IPS-20b (cell line): Measurements from ENCODE around the gene FAM3D.
A peak's percentile ranks its signal among the peaks of the same experiment; 100 is the strongest.

Source experiments
- H3K27ac ChIP-seq: one replicate; pipeline ENCODE4 v1.5.1; 2013; ENCODE audit warnings: low read length
- H3K27me3 ChIP-seq: 2 replicates; pipeline ENCODE4 v1.6.1; 2013; ENCODE audit warnings: mild to moderate bottlenecking, low read length, inconsistent platforms; ENCODE audit not compliant: insufficient read depth
- H3K36me3 ChIP-seq: 2 replicates; pipeline ENCODE4 v1.6.1; 2013; ENCODE audit warnings: low read depth, mild to moderate bottlenecking, inconsistent platforms, low read length, moderate library complexity; ENCODE audit not compliant: insufficient read depth
- H3K4me1 ChIP-seq: 2 replicates; pipeline ENCODE4 v1.6.1; 2013; ENCODE audit warnings: mild to moderate bottlenecking, control low read depth, inconsistent platforms, low read length, moderate library complexity; ENCODE audit not compliant: insufficient read depth
- H3K4me3 ChIP-seq: 2 replicates; pipeline ENCODE4 v1.5.1; 2013; ENCODE audit warnings: mild to moderate bottlenecking, low read length, inconsistent platforms
- H3K9ac ChIP-seq: 2 replicates; pipeline ENCODE4 v1.6.1; 2013; ENCODE audit warnings: low read depth, mild to moderate bottlenecking, inconsistent platforms, low read length, moderate library complexity
- H3K9me3 ChIP-seq: 2 replicates; pipeline ENCODE4 v1.6.1; 2013; ENCODE audit warnings: mild to moderate bottlenecking, low read depth, low read length, inconsistent platforms; ENCODE audit not compliant: insufficient read depth

The FAM3D gene

GRCh38 chr3:58604031-58604430 lies 62.5 kb downstream of the FAM3D start:
- H3K4me3 ChIP-seq = no peak overlapping the region
- no peak overlapping the region for H3K27ac ChIP-seq
- no peaks in the 10 kb centered on the region; the same call in 1 of the 2 replicates for H3K27me3 ChIP-seq
- no peaks in the 10 kb centered on the region for H3K36me3 ChIP-seq
- H3K4me1 ChIP-seq = no peaks in the 10 kb centered on the region
- no peaks in the 10 kb centered on the region for H3K9me3 ChIP-seq
- H3K9ac ChIP-seq = no peak overlapping the region

DNA sequence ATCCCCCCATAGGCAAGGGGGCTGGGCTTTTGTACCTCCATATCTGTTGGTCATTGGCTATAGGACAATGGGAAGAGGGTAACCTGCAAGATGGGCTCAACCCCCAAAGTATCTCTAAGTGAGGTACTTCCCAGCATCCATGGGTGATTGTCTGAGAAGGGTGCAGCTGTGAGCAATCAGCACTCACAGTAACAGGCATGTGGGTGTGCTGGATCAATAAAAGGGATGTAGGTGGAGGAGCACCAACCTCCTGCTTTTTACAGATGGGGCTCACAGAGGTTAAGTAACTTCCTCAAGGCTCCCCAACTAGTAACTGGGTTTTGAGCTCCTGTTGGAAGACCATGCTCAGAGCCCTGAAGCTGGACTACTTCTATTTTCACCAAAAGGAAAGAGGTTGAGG lies 63.0 kb downstream of the FAM3D start:
- Histone ChIP-seq H3K4me1 (no peaks in the 10 kb centered on the region), H3K9ac (no peak overlapping the region), H3K27ac (no peak overlapping the region), H3K36me3 (no peaks in the 10 kb centered on the region), H3K27me3 (no peaks in the 10 kb centered on the region; the same call in 1 of the 2 replicates), H3K4me3 (no peak overlapping the region), H3K9me3 (no peaks in the 10 kb centered on the region)

DNA sequence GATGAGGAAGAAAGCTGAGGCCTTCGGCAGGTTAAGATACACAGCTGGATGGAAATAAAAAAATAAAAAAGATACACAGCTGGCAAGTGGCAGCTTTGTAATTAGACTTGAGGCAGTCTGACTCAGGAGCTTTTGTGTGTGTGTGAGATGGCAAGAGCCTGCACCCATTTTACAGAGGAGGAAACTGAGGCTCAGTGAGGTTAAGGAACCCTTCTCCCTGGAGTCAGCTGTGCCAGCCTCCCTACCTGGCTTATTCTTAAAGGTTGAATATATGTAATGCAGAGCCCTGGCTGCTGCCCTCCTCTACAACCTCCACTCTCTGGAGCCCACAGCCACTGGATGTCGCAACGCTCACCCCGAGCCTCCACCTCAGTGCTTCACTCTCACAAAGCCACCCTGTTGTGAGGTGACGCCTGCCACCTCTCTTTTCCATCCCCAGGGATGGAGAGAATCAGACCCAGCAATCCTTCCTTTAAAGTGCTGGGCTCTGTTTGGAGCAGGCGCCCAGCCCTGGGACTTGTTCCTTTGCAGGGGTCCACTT lies 68.7 kb downstream of the FAM3D start:
- Histone ChIP-seq H3K27me3 (no peaks in the 10 kb centered on the region), H3K36me3 (no peaks in the 10 kb centered on the region), H3K9me3 (no peaks in the 10 kb centered on the region), H3K27ac (no peak overlapping the region), H3K4me1 (no peaks in the 10 kb centered on the region), H3K4me3 (no peak overlapping the region), H3K9ac (no peak overlapping the region)

- H3K27ac ChIP-seq = no peak overlapping the region
- no peak overlapping the region for H3K4me3 ChIP-seq
- no peak overlapping the region for H3K9ac ChIP-seq
- H3K36me3 ChIP-seq = no peaks in the 10 kb centered on the region
- H3K27me3 ChIP-seq = no peaks in the 10 kb centered on the region
- H3K4me1 ChIP-seq = no peaks in the 10 kb centered on the region
- H3K9me3 ChIP-seq = no peaks in the 10 kb centered on the region
Measured at GRCh38 chr3:58596834-58597518, 69.6 kb downstream of the FAM3D start.

- no peaks in the 10 kb centered on the region for H3K9me3 ChIP-seq
- H3K36me3 ChIP-seq = no peaks in the 10 kb centered on the region
- no peak overlapping the region for H3K9ac ChIP-seq
- H3K27me3 ChIP-seq = no peaks in the 10 kb centered on the region; the same call in 1 of the 2 replicates
- H3K27ac ChIP-seq = no peak overlapping the region
- H3K4me3 ChIP-seq = no peak overlapping the region
- no peaks in the 10 kb centered on the region for H3K4me1 ChIP-seq
Measured at GRCh38 chr3:58594117-58594516, 72.5 kb downstream of the FAM3D start.

GRCh38 chr3:58591517-58592510 lies 74.8 kb downstream of the FAM3D start:
- Histone ChIP-seq H3K4me3 (no peak overlapping the region), H3K4me1 (no peaks in the 10 kb centered on the region), H3K27ac (no peak overlapping the region), H3K9me3 (no peaks in the 10 kb centered on the region), H3K36me3 (no peaks in the 10 kb centered on the region), H3K9ac (no peak overlapping the region), H3K27me3 (peaks cover 15% of the 10 kb centered on the region)

- Histone ChIP-seq H3K36me3 (no peaks in the 10 kb centered on the region), H3K9ac (no peak overlapping the region), H3K27ac (no peak overlapping the region), H3K4me1 (no peaks in the 10 kb centered on the region), H3K9me3 (no peaks in the 10 kb centered on the region), H3K4me3 (no peak overlapping the region), H3K27me3 (peaks cover 47% of the 10 kb centered on the region)
Measured at GRCh38 chr3:58588030-58588614, 78.5 kb downstream of the FAM3D start.

DNA sequence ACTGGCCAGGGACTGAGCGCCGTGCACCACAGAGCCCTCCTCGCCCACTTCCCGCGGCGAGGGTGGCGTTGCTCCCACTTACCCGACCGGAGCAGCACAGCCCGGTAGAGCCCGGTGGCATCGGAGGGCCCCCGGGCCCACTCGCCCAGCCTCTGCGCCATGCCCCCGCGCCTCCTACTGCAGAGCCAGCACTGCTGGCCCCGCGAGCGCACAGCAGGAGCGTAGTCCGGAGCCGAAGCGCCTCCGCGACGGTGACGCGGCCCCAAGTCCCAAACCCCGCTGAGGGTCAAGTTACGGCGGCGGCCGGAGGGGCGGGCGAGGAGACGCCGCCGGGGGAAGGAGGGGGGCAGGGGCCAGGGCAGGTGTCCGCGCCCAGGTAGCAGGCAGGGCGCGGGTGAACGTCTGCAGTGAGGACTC lies 79.8 kb downstream of the FAM3D start:
- H3K4me3 ChIP-seq = peak overlapping the region; percentile 59; the same call in 1 of the 2 replicates

DNA sequence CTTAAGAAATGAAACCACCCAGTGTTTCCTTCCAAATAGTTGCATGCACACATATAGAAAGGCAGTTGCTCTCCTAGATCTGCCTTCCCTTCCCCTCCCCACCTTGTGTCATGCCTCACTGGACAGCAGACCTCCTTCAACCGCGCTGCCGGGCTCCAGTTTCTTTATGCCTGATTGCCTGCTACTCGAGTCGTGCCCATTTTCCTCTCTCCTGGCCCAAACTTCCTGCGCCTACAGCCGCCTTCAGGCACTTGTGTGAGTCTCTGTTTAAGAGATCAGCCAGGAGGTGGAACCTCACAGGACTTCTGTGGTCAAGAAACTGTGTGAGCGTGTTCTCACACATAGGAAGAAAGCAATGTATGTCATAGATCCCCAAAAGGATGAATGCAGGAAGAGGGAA lies 80.6 kb downstream of the FAM3D start:
- Histone ChIP-seq H3K4me3 (peak overlapping the region; percentile 62; the same call in 1 of the 2 replicates), H3K27me3 (peaks cover 47% of the 10 kb centered on the region), H3K9ac (no peak overlapping the region), H3K4me1 (peaks cover 9% of the 10 kb centered on the region; the same call in 1 of the 2 replicates), H3K27ac (no peak overlapping the region), H3K36me3 (no peaks in the 10 kb centered on the region), H3K9me3 (no peaks in the 10 kb centered on the region)

More for the DNA sequence above, 79.8 kb downstream of the FAM3D start:
- Histone ChIP-seq H3K27ac (no peak overlapping the region), H3K9ac (no peak overlapping the region), H3K4me1 (peaks cover 1% of the 10 kb centered on the region; the same call in 1 of the 2 replicates), H3K9me3 (no peaks in the 10 kb centered on the region), H3K36me3 (no peaks in the 10 kb centered on the region), H3K27me3 (peaks cover 47% of the 10 kb centered on the region)

DNA sequence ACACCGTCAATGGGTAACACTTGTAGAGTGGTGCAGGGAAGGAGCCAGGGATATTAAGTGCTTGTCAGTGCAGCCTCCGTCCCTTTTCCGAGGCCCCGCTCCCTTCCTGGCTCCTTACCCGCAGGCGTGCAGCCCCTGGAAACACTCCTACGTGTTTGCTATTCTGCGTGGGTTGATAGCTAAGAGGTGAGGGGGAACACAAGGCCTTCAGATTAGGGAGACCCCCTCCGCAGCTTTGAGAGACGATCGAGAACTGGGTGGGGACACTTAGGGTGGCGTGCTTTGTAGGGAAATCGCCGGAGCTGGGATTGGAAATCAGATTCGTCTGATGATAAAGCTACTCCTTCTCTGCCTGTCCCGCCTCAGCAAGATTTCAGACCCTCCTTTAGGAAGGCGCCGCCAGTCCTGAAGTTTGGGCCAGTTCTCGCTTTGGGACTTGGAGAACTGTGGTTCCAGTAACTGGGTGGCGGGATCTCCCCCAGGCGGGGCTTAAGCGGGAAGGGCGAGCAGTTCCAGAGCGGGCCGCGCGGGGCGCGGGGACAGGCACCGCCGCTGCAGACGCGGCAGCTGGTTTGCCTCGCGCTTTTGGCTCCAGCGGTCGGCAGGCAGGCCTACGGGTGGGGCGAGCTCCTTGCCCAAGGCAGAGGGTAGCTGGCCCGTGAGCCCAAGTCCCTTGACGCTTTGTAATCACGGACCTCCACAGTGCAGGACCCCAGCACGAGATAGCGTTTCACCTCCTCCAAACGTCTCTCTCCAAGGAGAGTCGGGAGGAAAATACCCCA lies 81.4 kb downstream of the FAM3D start:
- Histone ChIP-seq H3K27me3 (peaks cover 47% of the 10 kb centered on the region), H3K4me1 (peaks cover 14% of the 10 kb centered on the region; the same call in 1 of the 2 replicates), H3K27ac (no peak overlapping the region), H3K9ac (no peak overlapping the region), H3K4me3 (peak overlapping the region; percentile 62), H3K36me3 (no peaks in the 10 kb centered on the region), H3K9me3 (no peaks in the 10 kb centered on the region)

DNA sequence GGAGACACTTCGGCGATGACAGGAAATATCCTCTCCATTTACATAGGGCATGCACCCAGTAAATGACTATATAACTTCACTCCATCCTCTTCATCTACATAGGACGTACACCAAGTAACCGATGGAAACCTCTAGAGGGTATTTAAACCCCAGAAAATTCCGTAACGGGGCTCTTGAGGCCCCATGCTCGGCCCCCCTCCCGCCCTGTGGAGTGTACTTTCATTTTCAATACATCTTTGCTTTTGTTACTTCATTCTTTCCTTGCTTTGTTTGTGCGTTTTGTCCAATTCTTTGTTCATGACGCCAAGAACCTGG lies 81.9 kb downstream of the FAM3D start:
- peak overlapping the region; percentile 62; the same call in 1 of the 2 replicates for H3K4me3 ChIP-seq
- H3K9ac ChIP-seq = no peak overlapping the region
- no peaks in the 10 kb centered on the region for H3K9me3 ChIP-seq
- peaks cover 14% of the 10 kb centered on the region; the same call in 1 of the 2 replicates for H3K4me1 ChIP-seq
- no peaks in the 10 kb centered on the region for H3K36me3 ChIP-seq
- H3K27ac ChIP-seq = no peak overlapping the region
- peaks cover 47% of the 10 kb centered on the region for H3K27me3 ChIP-seq
